GM12892 (cell line): Measurements from ENCODE around the gene ME3.
"Not testable (repeated sequence)": the region's sequence is repeated elsewhere in the genome, so short reads cannot be mapped to it uniquely, and the experiment has no call there.

Experiments
- DNase-seq: peaks from one replicate; pipeline ENCODE4 v3.0.0; 2011; ENCODE audit not compliant: insufficient read length
- FAIRE-seq: peaks from 2 replicates; lab custom pipeline; 2011; peaks lifted over from hg19 to GRCh38; lab: Jason Lieb, UNC
- POLR2A ChIP-seq: IDR thresholded peaks from 2 replicates; pipeline ENCODE4 v1.6.1; 2011; ENCODE audit warnings: low read depth, low read length, control low read depth
- POLR2AphosphoS5 ChIP-seq: IDR thresholded peaks from 2 replicates; pipeline ENCODE4 v1.6.1; 2011; ENCODE audit warnings: low read depth, low read length, control low read depth
- TAF1 ChIP-seq: IDR thresholded peaks from 2 replicates; pipeline ENCODE4 v1.6.1; 2011; ENCODE audit warnings: low read depth, mild to moderate bottlenecking, control low read depth, low read length, borderline replicate concordance

The ME3 gene

DNA sequence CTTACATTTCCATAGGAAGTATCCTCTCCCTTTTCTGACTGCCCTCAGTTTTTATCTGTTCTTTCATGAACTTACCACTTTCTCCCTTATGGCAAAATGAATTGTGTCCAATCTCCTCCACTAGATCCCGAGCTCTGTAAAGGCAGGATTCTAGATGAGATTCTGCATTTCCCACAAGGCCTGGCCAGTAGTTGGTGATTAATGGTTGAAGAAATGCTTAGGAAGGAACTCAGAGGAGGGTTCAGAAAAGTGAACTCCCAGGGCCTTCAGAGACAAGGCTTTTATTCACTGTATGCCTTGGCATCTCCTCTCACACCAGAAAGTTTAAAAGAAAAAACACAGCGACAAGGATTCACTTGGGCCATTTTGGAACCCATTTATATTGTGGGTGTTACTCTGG, 231.6 kb downstream of the ME3 start:
- no peak for DNase-seq
- no peak for FAIRE-seq
- TF ChIP-seq TAF1, result no peak
- no peak for TF ChIP-seq POLR2A
- TF ChIP-seq POLR2AphosphoS5, result no peak

- DNase-seq (no peak), FAIRE-seq (no peak)
- TF ChIP-seq POLR2AphosphoS5 (no peak), POLR2A (no peak), TAF1 (no peak)
These were observed 232.1 kb downstream of the ME3 start for GRCh38 chr11:86440305-86440716.

DNA sequence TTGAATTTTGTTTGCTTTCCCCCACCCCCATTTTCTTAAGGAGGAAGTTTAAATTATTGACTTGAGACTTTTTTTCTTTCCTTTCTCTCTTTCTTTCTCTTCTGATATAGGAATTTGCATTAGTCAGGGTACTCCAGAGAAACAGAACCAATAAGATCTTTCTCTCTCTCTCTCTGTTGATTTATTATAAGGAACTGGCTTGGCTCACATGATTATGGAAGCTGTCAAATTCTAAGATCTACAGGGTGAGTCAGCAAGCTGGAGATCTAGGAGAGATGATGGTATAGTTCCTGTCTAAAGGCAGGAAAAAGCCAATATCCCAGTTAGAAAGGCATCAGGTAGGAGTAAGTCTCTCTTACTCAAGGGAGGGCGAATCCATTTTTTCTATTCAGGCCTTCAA, 233.7 kb downstream of the ME3 start:
- no peak for FAIRE-seq
- TF ChIP-seq POLR2AphosphoS5 (no peak), POLR2A (no peak), TAF1 (no peak)
- no peak for DNase-seq

- DNase-seq (no peak), FAIRE-seq (no peak)
- TF ChIP-seq POLR2AphosphoS5 (no peak), TAF1 (no peak), POLR2A (no peak)
These were observed 236.7 kb downstream of the ME3 start for GRCh38 chr11:86435711-86436110.

DNA sequence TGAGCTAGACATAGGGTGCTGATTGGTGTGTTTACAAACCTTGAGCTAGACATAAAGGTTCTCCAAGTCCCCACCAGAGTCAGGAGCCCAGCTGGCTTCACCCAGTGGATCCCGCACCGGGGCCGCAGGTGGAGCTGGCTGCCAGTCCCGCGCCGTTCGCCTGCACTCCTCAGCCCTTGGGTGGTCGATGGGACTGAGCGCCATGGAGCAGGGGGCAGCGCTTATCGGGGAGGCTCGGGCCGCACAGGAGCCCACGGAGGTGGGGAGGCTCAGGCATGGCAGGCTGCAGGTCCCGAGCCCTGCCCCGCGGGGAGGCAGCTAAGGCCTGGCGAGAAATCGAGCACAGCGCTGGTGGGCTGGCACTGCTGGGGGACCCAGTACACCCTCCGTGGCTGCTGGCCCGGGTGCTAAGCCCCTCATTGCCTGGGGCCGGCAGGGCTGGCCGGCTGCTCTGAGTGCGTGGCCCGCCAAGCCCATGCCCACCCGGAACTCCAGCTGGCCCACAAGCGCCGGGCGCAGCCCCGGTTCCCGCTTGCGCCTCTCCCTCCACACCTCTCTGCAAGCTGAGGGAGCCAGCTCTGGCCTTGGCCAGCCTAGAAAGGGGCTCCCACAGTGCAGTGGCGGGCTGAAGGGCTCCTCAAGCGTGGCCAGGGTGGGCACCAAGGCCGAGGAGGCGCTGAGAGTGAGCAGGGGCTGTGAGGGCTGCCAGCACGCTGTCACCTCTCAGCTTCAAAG, 238.9 kb downstream of the ME3 start:
- not testable (repeated sequence) for DNase-seq, FAIRE-seq

GRCh38 chr11:86431258-86431657, 241.2 kb downstream of the ME3 start:
- TF ChIP-seq TAF1 (no peak), POLR2A (no peak), POLR2AphosphoS5 (no peak)
- DNase-seq (no peak), FAIRE-seq (no peak)

- DNase-seq, result no peak
- FAIRE-seq, result peak; percentile 5
- TF ChIP-seq POLR2AphosphoS5 (no peak), TAF1 (no peak), POLR2A (no peak)
These were observed 245.0 kb downstream of the ME3 start for GRCh38 chr11:86427441-86427840.

GRCh38 chr11:86423488-86423887, 248.9 kb downstream of the ME3 start:
- not testable (repeated sequence) for FAIRE-seq, DNase-seq

DNA sequence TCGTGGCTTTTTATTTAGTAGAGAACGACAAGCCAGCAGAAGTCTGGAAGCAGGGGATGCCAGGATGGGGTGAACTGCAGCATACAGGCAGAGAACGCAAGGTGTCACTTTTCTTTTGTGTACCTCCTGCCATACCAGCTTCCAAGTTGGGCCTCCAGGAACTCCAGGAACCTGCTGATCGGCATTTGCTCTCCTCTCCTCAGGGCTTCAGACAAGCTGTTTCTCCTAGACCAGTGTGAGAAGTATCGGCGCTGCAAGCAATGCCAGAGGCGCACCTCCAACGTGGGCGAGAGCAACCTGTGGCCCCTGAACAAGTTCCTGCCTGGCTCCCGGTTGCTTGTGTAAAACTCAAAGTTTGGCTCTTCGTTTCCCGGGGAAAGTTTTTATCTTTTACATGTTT, 250.0 kb downstream of the ME3 start:
- TF ChIP-seq POLR2A (no peak), POLR2AphosphoS5 (no peak), TAF1 (no peak)
- no peak for FAIRE-seq
- DNase-seq, result no peak

DNA sequence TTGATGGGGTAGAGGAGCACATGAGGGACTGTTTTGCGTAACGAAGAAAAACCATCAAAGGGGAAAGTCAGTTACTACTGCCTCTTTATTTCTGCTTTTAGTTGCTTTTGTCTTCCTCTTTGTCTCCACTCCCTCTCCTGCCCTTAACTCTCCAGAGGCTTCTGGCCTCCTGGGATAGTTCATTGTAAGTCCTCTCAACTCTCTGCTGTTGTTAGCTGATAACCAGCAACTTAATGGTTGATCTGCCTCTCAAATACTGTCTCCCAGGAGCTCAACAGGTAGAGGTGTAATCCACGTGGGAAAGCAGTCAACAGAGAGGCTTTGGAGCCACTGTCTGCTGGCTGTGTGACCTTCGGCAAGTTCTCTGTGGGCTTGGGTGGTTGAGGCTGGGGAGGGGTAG, 250.5 kb downstream of the ME3 start:
- peak; percentile 38 for FAIRE-seq
- DNase-seq, result no peak
- TF ChIP-seq POLR2AphosphoS5, result no peak
- no peak for TF ChIP-seq TAF1

- TF ChIP-seq POLR2A, result no peak
- TF ChIP-seq POLR2AphosphoS5, result no peak
- no peak for TF ChIP-seq TAF1
- FAIRE-seq (peak; percentile 91), DNase-seq (no peak)
These were observed 253.5 kb downstream of the ME3 start for GRCh38 chr11:86418917-86419316.

DNA sequence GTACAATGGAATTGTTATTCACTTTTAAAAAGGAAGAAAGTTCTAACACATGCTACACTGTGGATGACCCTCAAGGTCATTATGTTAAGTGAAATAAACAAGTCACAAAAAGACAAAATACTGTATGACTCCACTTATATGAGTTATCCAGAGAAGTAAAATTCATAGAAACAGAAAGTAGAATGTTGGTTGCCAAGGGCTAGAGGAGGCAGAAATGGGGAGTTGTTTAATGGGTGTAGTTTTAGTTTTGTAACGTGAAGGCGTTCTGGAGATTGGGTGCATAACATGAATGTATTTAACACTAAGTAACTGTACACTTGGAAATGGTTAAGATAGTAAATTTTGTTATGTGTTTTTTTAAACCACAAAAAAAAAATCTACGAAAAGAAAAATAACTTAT, 253.9 kb downstream of the ME3 start:
- TF ChIP-seq TAF1 (no peak), POLR2A (no peak), POLR2AphosphoS5 (no peak)
- DNase-seq (no peak), FAIRE-seq (no peak)

DNA sequence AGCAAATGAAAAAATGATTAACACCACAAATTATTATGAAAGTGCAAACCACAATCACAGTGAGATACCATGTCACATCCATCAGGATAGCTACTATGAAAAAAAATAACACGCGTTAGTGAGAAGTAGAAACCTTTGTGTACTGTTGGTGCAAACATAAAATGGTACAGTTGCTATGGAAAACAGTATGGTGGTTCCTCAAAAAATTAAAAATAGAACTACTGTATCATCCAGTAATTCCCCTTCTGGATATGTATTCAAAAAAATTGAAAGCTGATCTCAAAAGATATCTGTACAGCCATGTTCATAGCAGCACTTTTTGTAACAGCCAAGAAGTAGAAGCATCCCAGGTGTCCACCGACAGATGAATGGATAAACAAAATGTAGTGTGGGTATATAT, 254.3 kb downstream of the ME3 start:
- FAIRE-seq (no peak), DNase-seq (no peak)
- TF ChIP-seq POLR2A (no peak), TAF1 (no peak), POLR2AphosphoS5 (no peak)

- FAIRE-seq, DNase-seq: not testable (repeated sequence)
These were observed 255.5 kb downstream of the ME3 start for GRCh38 chr11:86416951-86417350.
